ENCODE measurements around the gene MEAF6. TPM values are rescaled to one million over a fixed set of nuclear protein-coding genes. Genes with fewer than 3 reads are reported as not detected.

Gene MEAF6
- total and polyA plus RNA-seq, 9 donors, result 38.7 to 108 (median 64.1) TPM

- WGBS, 3 donors, result 87 to 89% (median 88%) methylated on average over 5 of the region's 5 CpGs
- Histone ChIP-seq H3K4me3 (no peak overlapping the region), H3K4me1 (ENCODE audit: insufficient read depth) (peaks cover 2% of the 10 kb centered on the region), H3K9me3 (no peaks in the 10 kb centered on the region), H3K27ac (no peak overlapping the region), H3K27me3 (no peaks in the 10 kb centered on the region), H3K36me3 (no peaks in the 10 kb centered on the region)
- TF ChIP-seq POLR2A (IDR thresholded peaks at IDR 0.05) (no peak), EP300 (IDR thresholded peaks at IDR 0.05) (no peak), CTCF (IDR thresholded peaks at IDR 0.05) (no peak)
- DNase-seq, result no peak
- intact Hi-C loops (cut with DNase I), result no loop called here
Observed at GRCh38 chr1:37501661-37502060, 12.9 kb downstream of the MEAF6 start.

- intact Hi-C loops (cut with DNase I), result no loop called here
Observed at GRCh38 chr1:37498872-37499617, 15.5 kb downstream of the MEAF6 start.

GRCh38 chr1:37497832-37498231, 16.7 kb downstream of the MEAF6 start:
- Histone ChIP-seq H3K4me3 (no peak overlapping the region), H3K9me3 (no peaks in the 10 kb centered on the region), H3K27ac (no peak overlapping the region), H3K4me1 (ENCODE audit: insufficient read depth) (peaks cover 2% of the 10 kb centered on the region), H3K36me3 (no peaks in the 10 kb centered on the region), H3K27me3 (no peaks in the 10 kb centered on the region)
- DNase-seq, result no peak
- WGBS, 3 donors, result 90 to 97% (median 91%) methylated on average over 2 of the region's 2 CpGs
- intact Hi-C loops (cut with DNase I), result no loop called here
- TF ChIP-seq POLR2A (IDR thresholded peaks at IDR 0.05), result no peak
- no peak for TF ChIP-seq EP300 (IDR thresholded peaks at IDR 0.05)
- no peak for TF ChIP-seq CTCF (IDR thresholded peaks at IDR 0.05)

More at GRCh38 chr1:37498872-37499617, 15.5 kb downstream of the MEAF6 start:
- DNase-seq, result no peak
- WGBS, 3 donors, result 60 to 63% (median 63%) methylated on average over 4 of the region's 4 CpGs
- Histone ChIP-seq H3K36me3 (no peaks in the 10 kb centered on the region), H3K27ac (no peak overlapping the region), H3K4me1 (ENCODE audit: insufficient read depth) (peaks cover 2% of the 10 kb centered on the region), H3K9me3 (no peaks in the 10 kb centered on the region), H3K27me3 (no peaks in the 10 kb centered on the region), H3K4me3 (no peak overlapping the region)
- TF ChIP-seq POLR2A (IDR thresholded peaks at IDR 0.05) (no peak), EP300 (IDR thresholded peaks at IDR 0.05) (no peak), CTCF (IDR thresholded peaks at IDR 0.05) (no peak)

- Histone ChIP-seq H3K4me1 (ENCODE audit: insufficient read depth) (peaks cover 2% of the 10 kb centered on the region), H3K36me3 (no peaks in the 10 kb centered on the region), H3K9me3 (no peaks in the 10 kb centered on the region), H3K27me3 (no peaks in the 10 kb centered on the region), H3K27ac (no peak overlapping the region), H3K4me3 (no peak overlapping the region)
- intact Hi-C loops (cut with DNase I), result no loop called here
- DNase-seq, result no peak
- TF ChIP-seq EP300 (IDR thresholded peaks at IDR 0.05) (no peak), CTCF (IDR thresholded peaks at IDR 0.05) (no peak), POLR2A (IDR thresholded peaks at IDR 0.05) (no peak)
- 65 to 68% (median 66%) methylated on average over 1 of the region's 1 CpG for WGBS, 3 donors
Observed at GRCh38 chr1:37495875-37496274, 18.7 kb downstream of the MEAF6 start.
